ENCODE measurements around the gene LUZP4. TPM values are rescaled to one million over a fixed set of nuclear protein-coding genes. Genes with fewer than 3 reads are reported as not detected.
"Not testable (repeated sequence)": the region's sequence is repeated elsewhere in the genome, so short reads cannot be mapped to it uniquely, and the experiment has no call there.

The LUZP4 gene
- total RNA-seq: not detected

DNA sequence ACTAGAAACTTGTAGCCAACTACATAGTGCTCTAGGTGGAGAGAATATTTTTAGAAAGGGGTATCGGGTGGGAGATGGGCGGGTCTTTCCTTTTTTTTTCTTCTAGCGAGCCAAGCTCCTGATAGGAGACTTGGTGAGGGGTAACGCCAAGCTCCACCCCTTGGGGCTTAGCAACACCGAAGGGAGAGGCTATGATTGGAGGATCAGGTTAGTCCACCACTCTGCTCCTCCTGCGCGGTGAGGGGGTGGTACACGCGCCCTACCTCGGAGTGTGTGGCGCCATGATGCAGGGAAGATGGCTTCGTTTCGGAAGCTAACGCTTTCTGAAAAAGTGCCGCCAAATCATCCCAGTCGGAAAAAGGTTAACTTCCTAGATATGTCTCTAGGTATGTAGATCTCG is at the start of gene LUZP4:
Gene LUZP4 (plus strand): TSS at position 251 of the 400 bp plus-strand sequence. CDS start 45 bp downstream, at position 296.
- no peak for DNase-seq (ENCODE audit: low spot score)

GRCh38 chrX:115251458-115252233 is 37.9 kb upstream of the LUZP4 start:
- no peak for ATAC-seq

More for the DNA sequence above, at the start of gene LUZP4:
- intact Hi-C loops (cut with DNase I): no loop called here
- ATAC-seq: no peak

DNA sequence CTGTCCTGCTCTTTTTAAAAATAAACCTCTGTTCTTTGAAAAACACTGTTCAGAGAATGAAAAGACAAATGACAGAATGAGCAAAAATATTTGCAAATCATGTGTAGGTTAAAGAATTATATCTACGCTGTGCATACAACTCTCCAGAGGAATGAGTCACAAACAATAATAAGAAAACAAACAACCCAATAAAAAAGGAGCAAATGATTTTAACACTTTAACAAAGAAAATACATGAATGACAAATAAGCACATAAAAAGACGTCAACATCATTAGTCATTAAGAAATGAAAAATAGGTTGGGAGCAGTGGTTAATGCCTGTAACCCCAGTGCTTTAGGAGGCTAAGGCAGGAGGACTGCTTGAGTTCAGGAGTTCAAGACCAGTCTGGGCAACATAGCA is 34.5 kb upstream of the LUZP4 start:
- DNase-seq (ENCODE audit: low spot score) (no peak), ATAC-seq (no peak)
- intact Hi-C loops (cut with DNase I): no loop called here

More at GRCh38 chrX:115251458-115252233, 37.9 kb upstream of the LUZP4 start:
- DNase-seq (ENCODE audit: low spot score): no peak
- intact Hi-C loops (cut with DNase I): no loop called here

GRCh38 chrX:115257711-115258110 is 31.8 kb upstream of the LUZP4 start:
- intact Hi-C loops (cut with DNase I): no loop called here
- ATAC-seq: no peak
- no peak for DNase-seq (ENCODE audit: low spot score)

- intact Hi-C loops (cut with DNase I): no loop called here
- no peak for DNase-seq (ENCODE audit: low spot score)
- no peak for ATAC-seq
Observed at GRCh38 chrX:115259238-115259875, 30.2 kb upstream of the LUZP4 start.

GRCh38 chrX:115260330-115260729 is 29.2 kb upstream of the LUZP4 start:
- ATAC-seq (no peak), DNase-seq (ENCODE audit: low spot score) (no peak)
- intact Hi-C loops (cut with DNase I): no loop called here

- intact Hi-C loops (cut with DNase I): no loop called here
- no peak for DNase-seq (ENCODE audit: low spot score)
- no peak for ATAC-seq
Observed at GRCh38 chrX:115261148-115261547, 28.4 kb upstream of the LUZP4 start.

- no peak for DNase-seq (ENCODE audit: low spot score)
- ATAC-seq: no peak
- intact Hi-C loops (cut with DNase I): no loop called here
Observed at GRCh38 chrX:115264009-115264408, 25.5 kb upstream of the LUZP4 start.

DNA sequence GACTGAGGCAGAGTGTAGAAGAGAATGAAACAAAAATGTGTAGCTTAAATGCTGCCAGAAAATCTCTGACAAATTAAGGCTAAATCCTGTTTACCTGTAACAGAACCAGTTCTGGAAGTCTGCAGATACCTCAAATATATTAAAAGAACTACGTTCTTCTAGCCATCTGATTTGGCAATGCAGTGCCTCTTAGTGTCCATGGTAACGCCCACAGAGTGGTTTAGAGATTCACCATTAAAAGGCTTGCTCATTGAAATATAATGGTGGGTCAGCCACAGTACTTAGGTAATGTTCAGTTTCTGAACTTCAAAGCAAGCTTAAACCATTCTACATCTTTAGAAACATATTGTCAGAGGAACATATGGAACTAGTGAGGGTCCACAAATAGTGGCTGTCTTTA is 23.2 kb upstream of the LUZP4 start:
- no peak for ATAC-seq
- no peak for DNase-seq (ENCODE audit: low spot score)
- intact Hi-C loops (cut with DNase I): no loop called here

DNA sequence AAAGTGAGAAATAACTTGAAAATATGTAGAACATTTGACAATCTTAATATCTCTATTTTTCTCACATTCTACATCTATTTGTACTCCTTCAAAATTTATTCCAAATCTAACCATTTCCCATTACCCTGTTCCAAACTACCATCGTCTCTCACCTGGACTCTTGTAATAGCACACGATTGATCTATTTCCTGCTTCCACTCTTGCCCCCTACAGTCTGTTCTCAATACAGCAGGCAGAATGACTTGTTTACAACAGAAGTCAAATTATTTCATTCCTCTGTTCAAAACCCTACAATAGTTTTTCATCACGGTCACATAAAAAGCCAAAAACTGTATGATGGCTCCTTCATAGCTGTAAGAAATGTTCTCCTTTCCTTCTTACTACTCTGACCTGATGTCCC is 21.1 kb upstream of the LUZP4 start:
- intact Hi-C loops (cut with DNase I): no loop called here
- ATAC-seq (no peak), DNase-seq (ENCODE audit: low spot score) (no peak)

DNA sequence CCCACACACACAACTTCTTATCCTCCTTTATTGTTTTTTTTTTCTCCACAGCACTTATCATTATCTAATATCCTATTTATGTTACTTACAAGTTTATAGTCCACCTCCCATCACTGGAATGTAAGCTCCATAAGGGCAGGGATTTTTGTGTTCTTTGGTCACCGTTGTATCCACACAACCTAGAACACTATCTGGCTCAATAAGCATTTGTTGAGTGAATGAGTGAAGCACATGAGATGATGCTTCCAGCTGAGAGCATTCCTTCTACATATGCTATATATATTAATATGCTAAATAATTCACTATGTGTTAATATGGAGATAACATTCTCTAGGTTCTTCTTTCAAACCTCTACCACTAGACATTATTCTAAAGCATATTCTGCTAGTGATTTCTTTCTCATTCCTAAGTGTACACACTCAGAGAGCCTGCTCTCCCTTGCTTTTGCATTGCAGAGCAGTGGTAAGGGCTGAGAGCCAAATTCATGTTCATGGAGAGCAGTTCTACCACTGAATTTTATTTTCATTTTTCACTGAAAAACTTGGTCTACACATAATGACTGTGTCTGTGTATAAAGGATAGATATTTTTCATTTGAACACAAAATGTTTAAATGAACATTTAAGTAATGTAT is 20.3 kb upstream of the LUZP4 start:
- intact Hi-C loops (cut with DNase I): no loop called here
- ATAC-seq (no peak), DNase-seq (ENCODE audit: low spot score) (no peak)

- intact Hi-C loops (cut with DNase I): no loop called here
Observed at GRCh38 chrX:115284877-115285276, 4.6 kb upstream of the LUZP4 start.

GRCh38 chrX:115297189-115297588 is 7.7 kb downstream of the LUZP4 start:
- ATAC-seq (no peak), DNase-seq (ENCODE audit: low spot score) (no peak)
- intact Hi-C loops (cut with DNase I): no loop called here

More at GRCh38 chrX:115284877-115285276, 4.6 kb upstream of the LUZP4 start:
- ATAC-seq: no peak
- no peak for DNase-seq (ENCODE audit: low spot score)

DNA sequence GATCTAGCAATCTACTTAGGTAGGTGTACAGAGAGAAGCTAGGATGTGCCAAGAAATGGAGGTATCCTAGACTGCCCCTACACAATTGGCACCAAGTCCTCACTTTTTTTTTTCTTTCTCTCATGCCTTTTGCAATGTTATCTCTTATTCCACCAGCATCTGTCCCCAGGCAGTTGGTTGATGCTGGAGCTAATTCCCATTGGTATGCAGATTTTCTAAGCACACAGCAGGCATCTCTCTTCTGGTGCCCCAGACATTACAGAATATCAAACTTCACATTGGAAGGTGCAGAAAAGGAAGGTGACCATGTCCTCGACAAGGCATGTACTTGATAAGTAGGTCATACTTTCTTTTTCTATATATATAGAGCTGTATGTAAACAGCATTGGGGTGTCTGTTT is 21.6 kb downstream of the LUZP4 start:
- ATAC-seq (no peak), DNase-seq (ENCODE audit: low spot score) (no peak)
- intact Hi-C loops (cut with DNase I): no loop called here

- DNase-seq (ENCODE audit: low spot score) (no peak), ATAC-seq (no peak)
- intact Hi-C loops (cut with DNase I): no loop called here
Observed at GRCh38 chrX:115311601-115312001, 22.1 kb downstream of the LUZP4 start.

GRCh38 chrX:115318139-115318538 is 28.6 kb downstream of the LUZP4 start:
- ATAC-seq (no peak), DNase-seq (ENCODE audit: low spot score) (no peak)
- intact Hi-C loops (cut with DNase I): no loop called here

DNA sequence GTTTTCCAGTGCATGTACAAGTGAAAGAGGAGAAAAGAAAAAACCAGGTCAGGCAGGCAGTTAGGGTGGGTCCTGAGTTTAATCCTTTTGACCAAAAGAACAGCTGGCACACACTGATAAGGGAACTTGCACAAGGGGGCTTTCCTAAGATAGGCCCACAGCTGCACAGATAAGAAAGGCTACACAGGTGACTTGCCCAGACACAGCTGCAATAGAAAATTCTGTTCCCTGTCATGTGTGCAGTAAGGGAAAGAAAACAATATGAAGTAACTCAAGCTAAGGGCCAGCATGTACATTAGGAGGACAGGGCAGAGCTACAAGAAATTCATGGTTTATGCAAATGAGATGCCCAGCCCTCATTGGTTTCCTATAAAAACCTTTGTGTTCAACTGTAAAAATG is 32.9 kb downstream of the LUZP4 start:
- DNase-seq (ENCODE audit: low spot score): no peak
- ATAC-seq: no peak
- intact Hi-C loops (cut with DNase I): no loop called here

- intact Hi-C loops (cut with DNase I): no loop called here
- ATAC-seq: no peak
- no peak for DNase-seq (ENCODE audit: low spot score)
Observed at GRCh38 chrX:115324194-115324593, 34.7 kb downstream of the LUZP4 start.

GRCh38 chrX:115329282-115329681 is 39.8 kb downstream of the LUZP4 start:
- ATAC-seq; DNase-seq (ENCODE audit: low spot score); intact Hi-C loops (cut with DNase I): not testable (repeated sequence)
